Trophoblast cell (in vitro differentiated cells and primary cell): ENCODE measurements around the gene NUTM2F.
"Not testable (repeated sequence)": the region's sequence is repeated elsewhere in the genome, so short reads cannot be mapped to it uniquely, and the experiment has no call there.

Source experiments
- DNase-seq, 2 donors: peaks; one replicate each; pipeline ENCODE4 v3.0.0-alpha.2; 2016
- H2AFZ ChIP-seq: 2 replicates; pipeline ENCODE4 v1.6.1; 2013; ENCODE audit warnings: low read length, moderate library complexity, mild to moderate bottlenecking; ENCODE audit not compliant: insufficient read depth, poor library complexity
- H2AK5ac ChIP-seq: 2 replicates; pipeline ENCODE4 v1.6.1; 2013; ENCODE audit warnings: mild to moderate bottlenecking, low read length
- H2BK120ac ChIP-seq: 2 replicates; pipeline ENCODE4 v1.6.1; 2013; ENCODE audit warnings: low read length, mild to moderate bottlenecking, moderate library complexity; ENCODE audit not compliant: insufficient read depth, poor library complexity
- H2BK12ac ChIP-seq: 2 replicates; pipeline ENCODE4 v1.6.1; 2013; ENCODE audit warnings: mild to moderate bottlenecking, low read length, moderate library complexity
- H2BK5ac ChIP-seq: 2 replicates; pipeline ENCODE4 v1.6.1; 2013; ENCODE audit warnings: low read length, low read depth, moderate library complexity, mild to moderate bottlenecking; ENCODE audit not compliant: poor library complexity
- H3K14ac ChIP-seq: 2 replicates; pipeline ENCODE4 v1.6.1; 2013; ENCODE audit warnings: mild to moderate bottlenecking, low read length
- H3K18ac ChIP-seq: 2 replicates; pipeline ENCODE4 v1.6.1; 2013; ENCODE audit warnings: mild to moderate bottlenecking, low read length
- H3K23ac ChIP-seq: 2 replicates; pipeline ENCODE4 v1.6.1; 2013; ENCODE audit warnings: low read length
- H3K27ac ChIP-seq: 2 replicates; pipeline ENCODE4 v1.5.1; 2013; ENCODE audit warnings: low read depth, mild to moderate bottlenecking, inconsistent platforms, low read length, moderate library complexity
- H3K27me3 ChIP-seq: 2 replicates; pipeline ENCODE4 v1.6.1; 2013; ENCODE audit warnings: inconsistent platforms, mild to moderate bottlenecking, low read length, moderate library complexity; ENCODE audit not compliant: insufficient read depth
- H3K36me3 ChIP-seq, 2 experiments: 1 replicate in 1 of 2; 2 replicates in 1 of 2; pipeline ENCODE4 v1.6.1; 2013; ENCODE audit warnings: low read length in 2 of 2, mild to moderate bottlenecking in 2 of 2, moderate library complexity in 1 of 2; ENCODE audit not compliant: insufficient read depth in 2 of 2, control insufficient read depth in 1 of 2
- H3K4ac ChIP-seq: 2 replicates; pipeline ENCODE4 v1.6.1; 2013; ENCODE audit warnings: low read depth, mild to moderate bottlenecking, low read length, moderate library complexity
- H3K4me1 ChIP-seq, 2 experiments: 1 replicate in 1 of 2; 2 replicates in 1 of 2; pipeline ENCODE4 v1.6.1; 2013; ENCODE audit warnings: low read length in 2 of 2, mild to moderate bottlenecking in 2 of 2, moderate library complexity in 1 of 2; ENCODE audit not compliant: insufficient read depth in 2 of 2, control insufficient read depth in 1 of 2
- H3K4me2 ChIP-seq: 2 replicates; pipeline ENCODE4 v1.6.1; 2013; ENCODE audit warnings: inconsistent platforms, mild to moderate bottlenecking, low read length, moderate library complexity
- H3K4me3 ChIP-seq: 2 replicates; pipeline ENCODE4 v1.5.1; 2013; ENCODE audit warnings: mild to moderate bottlenecking, low read depth, low read length, inconsistent platforms
- H3K79me1 ChIP-seq: one replicate; pipeline ENCODE4 v1.6.1; 2013; ENCODE audit warnings: low read length
- H3K79me2 ChIP-seq: 2 replicates; pipeline ENCODE4 v1.6.1; 2013; ENCODE audit warnings: low read length, mild to moderate bottlenecking; ENCODE audit not compliant: control insufficient read depth, insufficient read depth, poor library complexity
- H3K9ac ChIP-seq: 2 replicates; pipeline ENCODE4 v1.6.1; 2013; ENCODE audit warnings: mild to moderate bottlenecking, low read length
- H3K9me3 ChIP-seq: 2 replicates; pipeline ENCODE4 v1.6.1; 2013; ENCODE audit warnings: low read depth, mild to moderate bottlenecking, control low read depth, inconsistent platforms, low read length; ENCODE audit not compliant: insufficient read depth
- H4K12ac ChIP-seq: 2 replicates; pipeline ENCODE4 v1.6.1; 2013; ENCODE audit warnings: low read depth, mild to moderate bottlenecking, low read length, moderate library complexity
- H4K8ac ChIP-seq: 2 replicates; pipeline ENCODE4 v1.6.1; 2013; ENCODE audit warnings: low read depth, mild to moderate bottlenecking, low read length, moderate library complexity
- H4K91ac ChIP-seq: one replicate; pipeline ENCODE4 v1.6.1; 2013; ENCODE audit warnings: low read depth, mild to moderate bottlenecking, low read length, moderate library complexity
- WGBS: extraction: QIAGEN DNeasy Blood & Tissue Kit; methylation state at CpG from one replicate; pipeline ENCODE4 v1.1.7; 2013; ENCODE audit warnings: missing lambda C conversion rate; ENCODE audit not compliant: insufficient read length, insufficient coverage; ENCODE audit errors: extremely low coverage; 5-methylcytosine and 5-hydroxymethylcytosine counted together

Gene NUTM2F

GRCh38 chr9:94323153-94323798 lies 5.2 kb downstream of the NUTM2F start:
- H3K79me2 ChIP-seq, H4K91ac ChIP-seq, H3K18ac ChIP-seq, H3K9me3 ChIP-seq, DNase-seq, H3K4me2 ChIP-seq, H3K27me3 ChIP-seq, H2BK12ac ChIP-seq, H3K4me1 ChIP-seq, H3K79me1 ChIP-seq, H3K14ac ChIP-seq, H2BK120ac ChIP-seq, H2AK5ac ChIP-seq, H3K4me3 ChIP-seq, H2BK5ac ChIP-seq, H3K27ac ChIP-seq, H3K9ac ChIP-seq, H2AFZ ChIP-seq, H3K4ac ChIP-seq, H4K8ac ChIP-seq, H3K23ac ChIP-seq, H4K12ac ChIP-seq, H3K36me3 ChIP-seq: not testable (repeated sequence)
- no CpG with 5 or more reads among the region's 18 CpGs for WGBS

- H3K9me3 ChIP-seq, H2AK5ac ChIP-seq, H3K9ac ChIP-seq, H2AFZ ChIP-seq, H3K4me3 ChIP-seq, H3K27me3 ChIP-seq, H3K4me2 ChIP-seq, H3K79me1 ChIP-seq, DNase-seq, H3K14ac ChIP-seq, H2BK5ac ChIP-seq, H4K91ac ChIP-seq, H3K36me3 ChIP-seq, H2BK120ac ChIP-seq, H3K4ac ChIP-seq, H2BK12ac ChIP-seq, H3K27ac ChIP-seq, H3K79me2 ChIP-seq, H4K8ac ChIP-seq, H3K23ac ChIP-seq, H3K18ac ChIP-seq, H4K12ac ChIP-seq, H3K4me1 ChIP-seq: not testable (repeated sequence)
- no CpG with 5 or more reads among the region's 9 CpGs for WGBS
Measured at GRCh38 chr9:94322342-94322940, 6.0 kb downstream of the NUTM2F start.

- H3K14ac ChIP-seq, H3K27ac ChIP-seq: not testable (repeated sequence)
- no CpG with 5 or more reads among the region's 10 CpGs for WGBS
Measured at GRCh38 chr9:94317949-94318657, 10.3 kb downstream of the NUTM2F start.

GRCh38 chr9:94316236-94316635 lies 12.2 kb downstream of the NUTM2F start:
- not testable (repeated sequence) for H3K4me2 ChIP-seq, H2AK5ac ChIP-seq, H4K12ac ChIP-seq, H2AFZ ChIP-seq, H2BK12ac ChIP-seq, H3K9me3 ChIP-seq, H2BK5ac ChIP-seq, H3K18ac ChIP-seq, H3K14ac ChIP-seq, H3K4me1 ChIP-seq, H3K36me3 ChIP-seq, H3K4ac ChIP-seq, H3K23ac ChIP-seq, H2BK120ac ChIP-seq, DNase-seq, H3K4me3 ChIP-seq, H3K9ac ChIP-seq, H3K27me3 ChIP-seq, H4K91ac ChIP-seq, H4K8ac ChIP-seq, H3K79me2 ChIP-seq, H3K27ac ChIP-seq, H3K79me1 ChIP-seq
- WGBS: no CpG with 5 or more reads among the region's 5 CpGs

More at GRCh38 chr9:94317949-94318657, 10.3 kb downstream of the NUTM2F start:
- not testable (repeated sequence) for H2BK12ac ChIP-seq, H4K91ac ChIP-seq, DNase-seq, H3K4me2 ChIP-seq, H4K12ac ChIP-seq, H3K23ac ChIP-seq, H3K9me3 ChIP-seq, H3K27me3 ChIP-seq, H3K79me2 ChIP-seq, H3K4me3 ChIP-seq, H3K36me3 ChIP-seq, H3K4ac ChIP-seq, H2AK5ac ChIP-seq, H2BK120ac ChIP-seq, H2BK5ac ChIP-seq, H3K18ac ChIP-seq, H3K9ac ChIP-seq, H3K79me1 ChIP-seq, H2AFZ ChIP-seq, H3K4me1 ChIP-seq, H4K8ac ChIP-seq
